MM.1S (cell line): ENCODE results near the gene KCNMA1.

Source experiments
- EZH2 ChIP-seq: fragments of 300-600 bp; sonication (generic); optimal IDR thresholded peaks from 2 replicates; pipeline ENCODE3; 2017; ENCODE audit warnings: low read depth, mild to moderate bottlenecking, antibody characterized with exemption, low read length, mixed read lengths
- TF ChIP-seq, protein P1 (sequence below): fragments of 300-600 bp; sonication (generic); IDR thresholded peaks from 2 replicates; pipeline ENCODE4 v1.5.1; 2016; ENCODE audit warnings: antibody characterized with exemption, low read length, mixed read lengths

DNA sequence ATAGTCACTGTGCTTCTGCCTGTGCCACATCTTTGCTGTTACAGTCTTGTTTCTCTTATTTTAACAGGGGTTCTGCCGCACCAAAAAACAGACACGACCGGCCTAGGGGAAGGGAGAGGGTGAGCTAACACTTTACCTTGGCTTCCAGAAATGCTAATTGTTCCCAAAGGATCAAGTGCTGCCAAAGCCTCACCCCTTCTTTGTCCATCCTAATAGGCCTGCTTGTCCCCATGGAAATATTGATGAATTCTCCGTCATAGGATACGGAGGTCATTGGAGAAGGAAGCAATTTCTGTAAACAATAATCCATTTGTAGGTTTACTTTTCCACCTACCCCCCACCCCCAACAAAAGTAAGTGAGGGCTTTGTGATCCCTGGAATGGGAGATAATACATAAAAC lies 567.3 kb downstream of the KCNMA1 start:
- TF ChIP-seq, protein P1, sequence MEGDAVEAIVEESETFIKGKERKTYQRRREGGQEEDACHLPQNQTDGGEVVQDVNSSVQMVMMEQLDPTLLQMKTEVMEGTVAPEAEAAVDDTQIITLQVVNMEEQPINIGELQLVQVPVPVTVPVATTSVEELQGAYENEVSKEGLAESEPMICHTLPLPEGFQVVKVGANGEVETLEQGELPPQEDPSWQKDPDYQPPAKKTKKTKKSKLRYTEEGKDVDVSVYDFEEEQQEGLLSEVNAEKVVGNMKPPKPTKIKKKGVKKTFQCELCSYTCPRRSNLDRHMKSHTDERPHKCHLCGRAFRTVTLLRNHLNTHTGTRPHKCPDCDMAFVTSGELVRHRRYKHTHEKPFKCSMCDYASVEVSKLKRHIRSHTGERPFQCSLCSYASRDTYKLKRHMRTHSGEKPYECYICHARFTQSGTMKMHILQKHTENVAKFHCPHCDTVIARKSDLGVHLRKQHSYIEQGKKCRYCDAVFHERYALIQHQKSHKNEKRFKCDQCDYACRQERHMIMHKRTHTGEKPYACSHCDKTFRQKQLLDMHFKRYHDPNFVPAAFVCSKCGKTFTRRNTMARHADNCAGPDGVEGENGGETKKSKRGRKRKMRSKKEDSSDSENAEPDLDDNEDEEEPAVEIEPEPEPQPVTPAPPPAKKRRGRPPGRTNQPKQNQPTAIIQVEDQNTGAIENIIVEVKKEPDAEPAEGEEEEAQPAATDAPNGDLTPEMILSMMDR, result no peak
- no peak for TF ChIP-seq EZH2
